WI38 (cell line): Measurements from ENCODE around the gene ULK3.

Experiments used
- H3K4me3 ChIP-seq: 2 replicates; pipeline ENCODE4 v1.5.1; 2011; ENCODE audit warnings: low read depth, mild to moderate bottlenecking, control low read depth, low read length
- TF ChIP-seq, protein P1 (sequence below): IDR thresholded peaks from 2 replicates; pipeline ENCODE4 v1.5.1; 2012; ENCODE audit warnings: low read depth, mild to moderate bottlenecking, control low read depth, low read length

ULK3 gene

DNA sequence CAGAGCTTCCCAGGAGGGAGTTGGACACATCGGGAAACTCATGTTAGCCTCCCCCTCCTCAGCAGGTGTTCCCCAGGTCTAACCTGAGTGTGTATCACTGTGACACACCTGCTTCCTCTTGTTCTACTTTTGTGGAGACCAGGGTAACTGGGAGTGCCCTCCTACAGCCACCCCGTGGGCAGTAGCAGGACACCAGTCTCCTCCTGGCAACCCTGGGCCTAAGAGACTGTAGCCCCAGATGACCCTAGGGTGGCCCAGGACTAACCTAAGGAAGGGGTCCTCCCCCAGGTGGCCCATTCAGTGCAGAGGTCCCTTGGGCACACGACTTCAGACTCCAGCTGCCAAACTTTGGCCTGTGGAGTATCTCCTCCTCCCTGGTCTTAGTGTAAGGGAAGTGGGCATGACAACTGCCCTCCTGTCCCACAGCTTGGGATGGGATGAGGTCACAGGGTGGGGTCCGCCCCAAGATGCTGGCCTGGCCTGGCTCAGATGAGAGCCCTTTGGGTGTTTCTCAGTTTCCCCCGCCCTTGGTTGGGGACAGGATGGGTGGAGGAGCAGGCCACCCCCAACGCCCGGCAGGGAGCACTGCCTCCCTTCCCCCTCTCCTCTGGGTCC is 56.3 kb downstream of the ULK3 start:
- H3K4me3 ChIP-seq: no peak overlapping the region

More for the DNA sequence above, 56.3 kb downstream of the ULK3 start:
- TF ChIP-seq, protein P1, sequence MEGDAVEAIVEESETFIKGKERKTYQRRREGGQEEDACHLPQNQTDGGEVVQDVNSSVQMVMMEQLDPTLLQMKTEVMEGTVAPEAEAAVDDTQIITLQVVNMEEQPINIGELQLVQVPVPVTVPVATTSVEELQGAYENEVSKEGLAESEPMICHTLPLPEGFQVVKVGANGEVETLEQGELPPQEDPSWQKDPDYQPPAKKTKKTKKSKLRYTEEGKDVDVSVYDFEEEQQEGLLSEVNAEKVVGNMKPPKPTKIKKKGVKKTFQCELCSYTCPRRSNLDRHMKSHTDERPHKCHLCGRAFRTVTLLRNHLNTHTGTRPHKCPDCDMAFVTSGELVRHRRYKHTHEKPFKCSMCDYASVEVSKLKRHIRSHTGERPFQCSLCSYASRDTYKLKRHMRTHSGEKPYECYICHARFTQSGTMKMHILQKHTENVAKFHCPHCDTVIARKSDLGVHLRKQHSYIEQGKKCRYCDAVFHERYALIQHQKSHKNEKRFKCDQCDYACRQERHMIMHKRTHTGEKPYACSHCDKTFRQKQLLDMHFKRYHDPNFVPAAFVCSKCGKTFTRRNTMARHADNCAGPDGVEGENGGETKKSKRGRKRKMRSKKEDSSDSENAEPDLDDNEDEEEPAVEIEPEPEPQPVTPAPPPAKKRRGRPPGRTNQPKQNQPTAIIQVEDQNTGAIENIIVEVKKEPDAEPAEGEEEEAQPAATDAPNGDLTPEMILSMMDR: no peak
